Mesenteric fat pad (tissue), 1 donor: Measurements from ENCODE around the gene RRAS2. TPM values are rescaled to one million over a fixed set of nuclear protein-coding genes. Genes with fewer than 3 reads are reported as not detected.

Source experiments
- DNase-seq: peaks from one replicate; pipeline ENCODE4 v3.0.0-alpha.2; 2020; ENCODE audit warnings: low spot score
- total RNA-seq: library from RNA; stranded (reverse); fragmentation: NEBNext Ultra II Directional; extraction: Animal tissue kit (Norgen Biotek cat#: 25700); gene quantifications from one replicate; pipeline ENCODE4 v1.2.1, GENCODE V29; 2021
- donor health status: DM: yes; HTN: yes; CAD: no.

RRAS2 gene
- total RNA-seq, 1 donor from 2014 or later: 72.7 TPM

GRCh38 chr11:14229472-14229871 is 129.5 kb downstream of the RRAS2 start:
- no peak for DNase-seq

GRCh38 chr11:14228356-14228755 is 130.6 kb downstream of the RRAS2 start:
- DNase-seq: no peak

Other genes starting within 250 kb of the RRAS2 start
- gene COPB1, start 140.6 kb upstream of the RRAS2 start, total RNA-seq: 104 TPM
- 158 TPM for gene PSMA1, start 161.2 kb upstream of the RRAS2 start, total RNA-seq